Measurements from ENCODE around the gene PSME1. TPM values are rescaled to one million over a fixed set of nuclear protein-coding genes. Genes with fewer than 3 reads are reported as not detected.

PSME1 gene
- total and polyA plus RNA-seq, 2 of the 13 experiments (the other 11 are each of a cell fraction or from before 2014, with no cell fraction given), result 159 to 608 TPM

GRCh38 chr14:24185026-24185425, 49.0 kb downstream of the PSME1 start (continued):
- TF ChIP-seq ZNF407 (CRISPR knock-in tag; IDR thresholded peaks at IDR 0.05; ENCODE audit: not compliant biosample characterization), result peak; percentile 62
- TF ChIP-seq ZBTB38 (CRISPR knock-in tag; IDR thresholded peaks at IDR 0.05), result no peak
- TF ChIP-seq FOXJ3 (CRISPR knock-in tag; IDR thresholded peaks at IDR 0.05; ENCODE audit: borderline replicate concordance), result no peak
- no peak for TF ChIP-seq BRCA1 (CRISPR knock-in tag; IDR thresholded peaks at IDR 0.05)
- TF ChIP-seq CSRNP1 (CRISPR knock-in tag; IDR thresholded peaks at IDR 0.05), result no peak
- no peak for TF ChIP-seq ZFP90 (CRISPR knock-in tag; IDR thresholded peaks at IDR 0.05; ENCODE audit: borderline replicate concordance)
- no peak for TF ChIP-seq RAD51 (IDR thresholded peaks at IDR 0.05; ENCODE audit: borderline replicate concordance)
- no peak for TF ChIP-seq TARDBP (CRISPR knock-in tag; IDR thresholded peaks at IDR 0.05)
- no peak for TF ChIP-seq PRPF4 (IDR thresholded peaks at IDR 0.05; ENCODE audit: low read depth, low read length, poor library complexity, severe bottlenecking)
- TF ChIP-seq ZNF124 (CRISPR knock-in tag; IDR thresholded peaks at IDR 0.05), result no peak
- TF ChIP-seq HMGA1 (CRISPR knock-in tag; conservative IDR thresholded peaks at IDR 0.05), result no peak
- no peak for TF ChIP-seq KLF16 (CRISPR knock-in tag; IDR thresholded peaks at IDR 0.05)
- no peak for TF ChIP-seq KLF11 (CRISPR knock-in tag; IDR thresholded peaks at IDR 0.05)
- no peak for TF ChIP-seq GFI1 (CRISPR knock-in tag; IDR thresholded peaks at IDR 0.05; ENCODE audit: borderline replicate concordance)
- no peak for TF ChIP-seq ZNF17 (CRISPR knock-in tag; IDR thresholded peaks at IDR 0.05)
- TF ChIP-seq ZNF138 (CRISPR knock-in tag; IDR thresholded peaks at IDR 0.05; ENCODE audit: low read depth), result no peak
- TF ChIP-seq ZNF713 (CRISPR knock-in tag; IDR thresholded peaks at IDR 0.05), result no peak

Data from HepG2 (cell line).